GM12875 (cell line): ENCODE results near the gene ZCRB1.
"Not testable (repeated sequence)": the region's sequence is repeated elsewhere in the genome, so short reads cannot be mapped to it uniquely, and the experiment has no call there.

Experiments used
- H3K4me3 ChIP-seq: one replicate; pipeline ENCODE4 v1.5.1; 2011; ENCODE audit warnings: low read depth, low read length, control low read depth
- TF ChIP-seq, protein P1 (sequence below): IDR thresholded peaks from 2 replicates; pipeline ENCODE4 v1.5.1; 2011; ENCODE audit warnings: low read depth, mild to moderate bottlenecking, control low read depth, inconsistent platforms, low read length, moderate library complexity, borderline replicate concordance; ENCODE audit not compliant: insufficient read depth

ZCRB1 gene

DNA sequence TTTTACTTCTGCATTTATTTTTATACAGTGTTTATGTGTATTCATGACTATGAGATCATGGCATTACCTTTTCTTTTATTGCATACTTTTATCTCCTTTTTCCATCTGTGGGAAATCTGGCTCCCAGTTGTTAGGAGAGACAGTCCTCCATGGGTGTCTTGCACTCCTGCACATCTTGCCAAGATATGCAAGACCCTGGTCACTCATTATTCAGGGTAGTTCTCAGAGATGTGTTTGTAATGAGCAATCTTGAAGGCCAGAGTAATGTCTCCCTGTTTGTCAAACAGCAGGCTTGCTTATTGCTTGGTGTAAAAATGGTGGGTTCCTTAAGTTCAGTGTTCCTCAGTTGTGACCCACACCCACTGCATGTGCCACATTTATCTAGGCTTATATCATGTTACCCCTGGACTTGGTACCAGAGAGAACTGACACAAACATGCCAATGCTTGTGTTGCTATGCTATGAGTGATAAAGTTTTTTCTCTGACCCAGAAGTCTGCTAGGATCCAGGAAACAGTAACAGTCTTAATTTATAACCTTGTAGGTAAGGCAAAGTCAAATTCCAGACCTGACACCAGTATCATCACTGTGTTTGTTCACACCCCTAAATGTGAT lies 36.9 kb upstream of the ZCRB1 start:
- TF ChIP-seq, protein P1, sequence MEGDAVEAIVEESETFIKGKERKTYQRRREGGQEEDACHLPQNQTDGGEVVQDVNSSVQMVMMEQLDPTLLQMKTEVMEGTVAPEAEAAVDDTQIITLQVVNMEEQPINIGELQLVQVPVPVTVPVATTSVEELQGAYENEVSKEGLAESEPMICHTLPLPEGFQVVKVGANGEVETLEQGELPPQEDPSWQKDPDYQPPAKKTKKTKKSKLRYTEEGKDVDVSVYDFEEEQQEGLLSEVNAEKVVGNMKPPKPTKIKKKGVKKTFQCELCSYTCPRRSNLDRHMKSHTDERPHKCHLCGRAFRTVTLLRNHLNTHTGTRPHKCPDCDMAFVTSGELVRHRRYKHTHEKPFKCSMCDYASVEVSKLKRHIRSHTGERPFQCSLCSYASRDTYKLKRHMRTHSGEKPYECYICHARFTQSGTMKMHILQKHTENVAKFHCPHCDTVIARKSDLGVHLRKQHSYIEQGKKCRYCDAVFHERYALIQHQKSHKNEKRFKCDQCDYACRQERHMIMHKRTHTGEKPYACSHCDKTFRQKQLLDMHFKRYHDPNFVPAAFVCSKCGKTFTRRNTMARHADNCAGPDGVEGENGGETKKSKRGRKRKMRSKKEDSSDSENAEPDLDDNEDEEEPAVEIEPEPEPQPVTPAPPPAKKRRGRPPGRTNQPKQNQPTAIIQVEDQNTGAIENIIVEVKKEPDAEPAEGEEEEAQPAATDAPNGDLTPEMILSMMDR: no peak
- no peak overlapping the region for H3K4me3 ChIP-seq

DNA sequence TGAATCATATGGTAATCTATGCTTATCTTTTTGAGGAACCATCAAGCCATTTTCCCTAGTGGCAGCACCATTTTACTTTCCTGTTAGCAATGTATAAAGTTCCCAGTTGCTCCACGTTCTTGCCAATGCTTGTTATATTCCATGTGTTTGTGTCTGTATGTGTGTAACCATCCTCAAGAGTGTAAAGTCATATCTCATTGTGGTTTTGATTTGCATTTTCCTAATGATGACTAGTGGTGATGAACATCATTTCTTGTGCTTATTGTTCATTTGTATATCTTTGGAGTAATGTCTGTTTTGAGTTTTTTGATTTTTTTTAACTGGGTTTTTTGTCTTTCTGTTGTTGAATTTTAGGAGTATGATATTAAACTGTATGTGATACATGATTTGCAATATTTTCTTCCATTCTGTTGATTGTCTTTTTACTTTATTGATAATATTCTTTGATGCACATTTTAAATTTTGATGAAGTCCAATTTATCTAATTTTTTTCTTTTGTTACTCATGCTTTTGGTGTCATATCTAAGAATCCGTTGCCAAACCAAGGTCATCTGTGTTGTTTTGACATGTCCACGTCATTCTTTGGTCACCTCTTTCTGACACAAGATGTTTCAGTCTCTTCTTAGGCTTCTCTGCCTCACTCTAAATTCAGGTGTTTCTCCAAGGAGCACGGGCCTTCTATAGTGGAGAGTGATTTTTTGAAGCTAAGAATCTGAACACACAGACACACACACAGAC lies 36.2 kb upstream of the ZCRB1 start:
- TF ChIP-seq, protein P1: no peak
- no peak overlapping the region for H3K4me3 ChIP-seq

DNA sequence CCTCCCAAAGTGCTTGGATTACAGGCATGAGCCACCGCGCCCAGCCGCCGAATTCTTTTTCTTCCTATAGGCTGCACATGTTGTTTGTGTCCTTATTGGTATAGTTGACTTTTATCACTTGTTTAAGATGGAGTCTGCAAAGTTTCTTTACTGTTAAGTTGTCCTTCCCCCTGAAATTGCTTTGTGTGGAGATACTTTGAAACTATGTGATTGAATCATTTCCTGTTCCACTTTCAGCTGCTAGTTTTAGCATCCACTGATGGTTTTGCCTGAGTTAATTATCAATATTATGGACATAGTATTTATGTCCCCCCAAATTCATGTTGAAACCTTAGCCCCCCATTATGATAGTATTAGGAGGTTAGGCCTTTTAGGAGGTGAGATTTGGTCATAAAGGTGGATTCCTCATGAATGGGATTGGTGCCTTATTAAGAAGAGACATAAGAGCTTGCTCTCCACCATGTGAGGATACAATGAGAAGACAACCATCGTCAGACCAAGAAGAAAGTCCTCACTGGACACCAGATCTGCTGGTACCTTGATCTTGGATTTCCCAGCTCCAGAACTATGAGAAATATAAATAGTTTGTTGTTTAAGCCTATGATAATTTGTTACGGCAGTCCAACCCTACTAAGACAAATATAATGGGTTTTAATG lies 35.0 kb upstream of the ZCRB1 start:
- TF ChIP-seq, protein P1: no peak
- no peak overlapping the region for H3K4me3 ChIP-seq

DNA sequence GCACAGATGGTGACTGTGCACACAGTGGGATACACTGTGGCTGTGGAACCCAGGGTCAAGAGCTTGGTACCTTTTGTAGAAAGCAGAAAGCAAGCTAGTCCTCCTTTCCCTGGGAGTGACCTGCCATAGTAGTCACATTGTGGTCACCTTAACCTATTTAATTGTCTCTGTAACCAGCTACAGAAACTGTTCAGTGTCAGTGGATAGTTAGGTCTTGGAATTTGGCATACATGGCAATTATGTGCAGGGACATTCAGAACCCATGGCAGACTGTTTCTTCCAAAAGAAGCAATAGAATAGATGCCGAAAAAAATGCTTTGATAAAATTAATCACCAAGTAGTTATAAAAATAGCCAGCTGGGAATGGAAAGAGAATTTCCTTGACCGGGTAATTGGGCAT lies 30.4 kb upstream of the ZCRB1 start:
- TF ChIP-seq, protein P1: no peak
- H3K4me3 ChIP-seq: no peak overlapping the region

DNA sequence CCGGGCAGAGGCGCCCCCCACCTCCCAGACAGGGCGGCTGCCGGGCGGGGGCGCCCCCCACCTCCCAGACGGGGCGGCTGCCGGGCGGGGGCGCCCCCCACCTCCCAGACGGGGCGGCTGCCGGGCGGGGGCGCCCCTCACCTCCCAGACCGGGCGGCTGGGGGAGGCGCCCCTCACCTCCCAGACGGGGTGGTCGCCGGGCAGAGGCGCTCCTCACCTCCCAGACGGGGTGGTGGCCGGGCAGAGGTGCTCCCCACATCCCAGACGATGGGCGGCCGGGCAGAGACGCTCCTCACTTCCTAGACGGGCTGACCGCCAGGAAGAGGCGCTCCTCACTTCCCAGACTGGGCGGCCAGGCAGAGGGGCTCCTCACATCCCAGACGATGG lies 24.1 kb upstream of the ZCRB1 start:
- H3K4me3 ChIP-seq: not testable (repeated sequence)

DNA sequence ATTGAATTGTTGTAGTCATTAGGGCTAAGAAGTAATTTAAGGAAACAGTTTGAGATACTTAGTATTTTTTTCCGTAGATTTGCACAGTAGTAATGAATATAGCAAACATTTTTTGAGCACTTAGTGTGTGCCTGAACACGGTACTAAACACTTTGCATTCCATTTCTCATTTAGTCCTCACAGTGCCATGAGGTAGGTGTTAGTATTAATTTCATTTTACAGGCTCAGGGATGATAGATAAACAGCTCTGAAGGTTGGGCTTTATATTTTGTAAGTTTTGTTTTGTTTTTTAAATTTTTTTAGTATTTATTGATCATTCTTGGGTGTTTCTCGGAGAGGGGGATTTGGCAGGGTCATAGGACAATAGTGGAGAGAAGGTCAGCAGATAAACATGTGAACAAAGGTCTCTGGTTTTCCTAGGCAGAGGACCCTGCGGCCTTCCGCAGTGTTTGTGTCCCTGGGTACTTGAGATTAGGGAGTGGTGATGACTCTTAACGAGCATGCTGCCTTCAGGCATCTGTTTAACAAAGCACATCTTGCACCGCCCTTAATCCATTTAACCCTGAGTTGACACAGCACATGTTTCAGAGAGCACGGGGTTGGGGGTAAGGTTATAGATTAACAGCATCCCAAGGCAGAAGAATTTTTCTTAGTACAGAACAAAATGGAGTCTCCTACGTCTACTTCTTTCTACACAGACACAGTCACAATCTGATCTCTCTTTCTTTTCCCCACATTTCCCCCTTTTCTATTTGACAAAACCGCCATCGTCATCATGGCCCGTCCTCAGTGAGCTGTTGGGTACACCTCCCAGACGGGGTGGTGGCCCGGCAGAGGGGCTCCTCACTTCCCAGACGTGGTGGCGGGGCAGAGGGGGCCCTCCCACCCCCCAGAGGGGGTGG lies 23.5 kb upstream of the ZCRB1 start:
- H3K4me3 ChIP-seq: not testable (repeated sequence)

DNA sequence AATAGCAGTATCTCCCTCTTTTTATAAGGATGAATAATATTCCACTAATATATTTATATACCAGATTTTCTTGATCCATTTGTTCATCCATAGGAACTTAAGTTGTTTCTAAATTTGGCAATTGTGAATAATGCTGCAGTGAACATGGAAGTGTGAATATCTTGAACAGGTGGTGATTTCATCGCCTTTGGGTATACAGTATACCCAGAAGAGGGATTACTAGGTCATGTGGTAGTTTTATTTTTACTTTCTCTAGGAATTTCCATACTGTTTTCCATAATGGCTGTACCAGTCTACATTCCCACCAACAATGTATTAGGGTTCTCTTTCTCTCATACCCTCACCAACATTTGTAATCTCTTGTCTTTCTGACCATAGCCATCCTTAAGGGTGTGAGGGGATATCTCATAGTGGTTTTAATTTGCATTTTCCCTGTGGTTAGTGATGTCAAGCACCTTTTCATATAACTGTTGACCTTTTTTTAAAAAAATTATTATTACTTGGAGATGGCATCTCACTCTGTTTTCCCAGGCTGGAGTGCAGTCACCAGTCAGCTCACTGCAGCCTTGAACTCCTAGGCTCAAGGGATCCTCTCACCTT lies 20.6 kb upstream of the ZCRB1 start:
- TF ChIP-seq, protein P1: no peak
- H3K4me3 ChIP-seq: no peak overlapping the region
